HG02870 (cell line): ENCODE data around the gene RNF39.
"Not testable (repeated sequence)": the region's sequence is repeated elsewhere in the genome, so short reads cannot be mapped to it uniquely, and the experiment has no call there.

Experiments
- ATAC-seq: cut with Tn5 transposase; IDR thresholded peaks from one replicate; pipeline ENCODE4 v1.9.1; 2021; ENCODE audit warnings: mild to moderate bottlenecking, moderate library complexity; ENCODE audit not compliant: unreplicated experiment

The RNF39 gene

GRCh38 chr6:30062471-30063178 is 12.9 kb downstream of the RNF39 start:
- ATAC-seq, result no peak

- ATAC-seq, result peak; percentile 13
These were observed 13.6 kb downstream of the RNF39 start for GRCh38 chr6:30061858-30062458.

DNA sequence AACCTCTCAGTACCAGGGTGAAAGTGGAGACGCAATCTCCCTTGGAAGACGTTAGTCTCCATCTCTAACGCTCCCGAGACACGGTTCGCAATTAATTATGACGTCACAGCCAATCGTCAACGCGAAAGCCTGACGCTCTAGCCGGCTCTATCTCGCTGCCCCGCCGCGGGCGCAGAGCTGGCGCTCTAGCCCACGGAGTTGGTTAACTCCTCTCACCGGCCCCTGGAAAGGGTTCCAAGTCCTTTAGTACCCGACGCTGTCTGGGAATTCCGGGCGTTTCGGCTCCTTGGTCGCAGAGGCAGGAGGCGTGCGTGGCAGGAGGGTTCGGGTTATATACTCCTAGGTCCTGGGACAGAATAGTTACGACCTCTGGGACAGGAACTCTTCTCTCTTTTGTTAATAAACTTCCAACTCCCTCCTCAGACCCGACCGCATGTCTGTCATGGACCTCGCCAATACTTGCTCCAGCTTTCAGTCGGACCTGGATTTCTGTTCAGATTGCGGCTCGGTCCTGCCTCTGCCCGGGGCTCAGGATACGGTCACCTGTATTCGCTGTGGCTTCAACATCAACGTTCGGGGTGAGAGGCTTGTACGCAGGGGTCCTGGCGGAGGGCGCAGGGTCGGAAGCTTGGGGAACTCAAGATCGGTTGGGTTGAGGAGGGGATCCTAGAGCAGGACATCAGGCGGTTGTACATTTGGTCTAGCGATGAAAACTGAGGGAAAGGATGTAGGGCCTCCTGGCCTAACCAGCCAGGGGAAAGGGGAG is 14.3 kb downstream of the RNF39 start, which contains the start of gene POLR1H:
POLR1H (plus strand) TSS at position 174 of the 766 bp plus-strand sequence; CDS start at position 434, 260 bp downstream.
- ATAC-seq, result peak; percentile 86

DNA sequence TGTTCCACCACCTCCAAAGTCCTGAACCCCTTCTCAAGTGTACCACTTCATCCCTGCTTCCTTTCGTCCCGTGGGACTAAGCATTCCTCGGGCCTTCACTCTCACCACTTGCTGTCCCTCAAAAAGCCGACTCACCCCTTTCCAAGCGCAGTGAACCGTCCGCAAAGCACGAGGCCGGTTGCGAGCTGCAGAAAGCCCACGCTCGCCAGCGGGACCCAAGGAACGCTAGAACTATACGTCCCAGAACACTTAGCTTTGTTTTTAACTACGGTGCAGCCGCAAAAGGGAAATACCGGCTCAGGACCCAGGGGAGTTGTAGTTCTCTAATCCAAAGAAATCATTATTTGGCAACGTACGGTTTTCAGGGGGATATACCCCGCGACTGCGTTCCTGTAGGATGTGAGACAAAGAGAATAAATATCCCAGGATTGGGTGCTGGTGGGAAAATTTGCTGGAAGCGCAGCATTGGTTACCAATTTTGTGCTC is 14.9 kb downstream of the RNF39 start:
- ATAC-seq, result no peak

DNA sequence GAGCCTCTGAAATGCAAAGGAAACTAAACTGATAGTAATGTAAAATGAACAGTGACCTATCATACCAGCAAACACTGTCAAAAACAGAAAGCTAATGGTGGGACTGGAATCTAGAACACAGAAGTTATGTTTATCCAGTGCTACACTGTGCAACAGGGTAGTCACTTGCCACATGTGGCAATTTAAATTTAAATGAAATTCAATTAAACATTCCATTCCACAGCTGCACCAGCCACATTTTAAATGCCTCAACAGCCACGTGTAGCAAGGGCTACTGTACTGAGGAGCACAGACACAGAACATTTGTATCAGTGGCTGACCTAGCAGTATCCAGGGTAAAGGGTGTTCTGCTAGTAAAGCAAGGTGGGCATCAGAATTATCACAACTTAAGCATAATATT is 20.1 kb downstream of the RNF39 start:
- no peak for ATAC-seq

GRCh38 chr6:30053682-30054081 is 21.9 kb downstream of the RNF39 start:
- ATAC-seq, result no peak

DNA sequence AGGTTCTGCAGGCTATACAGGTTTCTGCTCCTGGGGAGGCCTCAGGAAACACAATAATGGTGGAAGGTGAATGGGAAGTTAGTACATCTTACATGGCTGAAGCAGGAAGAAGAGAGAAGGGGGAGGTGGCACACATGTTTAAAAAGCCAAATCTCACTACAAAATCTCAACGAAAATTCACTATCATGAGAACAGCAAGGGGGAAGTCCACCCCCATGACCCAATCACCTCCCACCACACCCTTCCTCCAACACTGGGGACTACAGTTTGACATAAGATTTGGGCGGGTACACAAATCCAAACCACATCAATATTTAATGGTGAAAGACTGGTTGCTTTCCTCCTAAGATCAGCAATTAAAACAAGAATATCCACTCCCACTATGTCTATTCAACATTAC is 28.3 kb downstream of the RNF39 start:
- no peak for ATAC-seq

- ATAC-seq, result no peak
These were observed 30.9 kb downstream of the RNF39 start for GRCh38 chr6:30044630-30045029.

DNA sequence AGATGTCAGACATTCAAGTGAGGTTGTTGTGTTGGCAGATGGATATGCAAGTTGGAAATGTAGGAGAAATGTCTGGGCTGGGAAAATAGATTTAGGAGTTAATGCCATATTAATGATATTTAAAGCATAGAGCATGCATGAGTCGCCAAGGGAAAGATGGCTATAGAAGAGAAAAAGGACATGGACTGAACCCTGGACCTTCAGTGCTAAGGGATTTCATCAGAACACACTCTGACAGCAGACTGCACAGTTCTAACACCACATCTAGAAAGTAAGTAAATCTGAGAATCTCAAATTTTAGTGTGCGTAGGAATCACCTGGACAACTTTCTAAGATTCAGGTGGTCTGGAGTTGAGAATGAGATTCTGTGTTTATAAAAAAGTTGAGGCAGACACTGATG is 31.8 kb downstream of the RNF39 start:
- ATAC-seq, result no peak

DNA sequence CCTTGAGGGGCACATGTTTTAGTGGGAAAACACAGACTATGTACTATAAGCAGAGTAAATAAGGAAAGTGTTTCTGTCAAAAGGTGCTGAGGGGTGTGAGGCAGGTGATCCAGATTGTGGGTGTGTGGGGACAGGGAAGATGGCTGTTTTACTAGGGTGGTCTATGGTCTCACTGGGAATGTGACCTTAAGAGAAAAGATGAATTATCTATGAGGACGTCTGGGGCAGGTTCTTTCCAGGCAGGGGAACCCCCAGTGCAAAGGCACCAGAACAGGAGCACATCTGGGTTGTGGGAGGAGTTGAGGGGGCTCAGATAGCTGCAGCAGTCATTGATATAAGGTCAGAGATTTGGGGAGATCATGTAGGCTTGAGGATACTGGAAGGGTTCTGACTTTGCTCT is 32.7 kb downstream of the RNF39 start:
- ATAC-seq, result no peak

DNA sequence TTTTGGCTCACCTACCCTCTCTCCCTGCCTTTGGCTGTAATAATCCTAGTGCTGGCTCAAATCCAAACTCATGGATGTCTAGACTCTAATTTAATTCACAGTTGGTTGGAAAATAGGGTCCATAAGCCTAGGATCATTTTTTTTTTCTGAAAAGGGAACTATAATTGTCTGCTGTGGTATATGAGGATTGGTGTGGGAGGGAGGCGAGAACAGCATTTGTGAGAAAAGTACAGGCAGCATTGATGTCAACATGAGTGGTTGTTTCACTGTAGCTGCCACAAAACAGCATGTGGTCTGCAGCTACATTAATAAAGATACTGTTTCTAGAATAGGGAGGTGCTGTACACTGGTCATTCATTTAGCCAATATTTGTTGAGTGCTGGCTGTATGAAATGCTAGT is 33.1 kb downstream of the RNF39 start:
- ATAC-seq, result no peak

DNA sequence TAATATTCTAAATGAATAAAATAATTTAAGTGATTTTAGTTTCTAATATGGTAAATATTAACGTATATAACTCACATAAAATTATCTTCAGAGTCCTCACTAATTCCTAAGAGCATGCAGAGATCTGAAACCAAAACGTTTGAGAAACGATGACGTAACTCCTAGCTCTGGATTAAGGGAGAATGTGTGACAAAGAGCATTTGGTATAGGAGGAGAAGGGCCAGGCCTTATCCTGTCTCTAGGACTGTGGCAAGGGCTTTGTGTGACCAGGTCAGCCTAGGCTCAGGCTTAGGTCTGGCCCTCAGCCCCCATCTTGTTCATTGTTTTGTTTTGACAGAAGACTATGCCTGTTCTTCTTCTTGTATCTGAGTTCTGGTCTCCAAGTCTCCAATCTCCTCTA is 33.7 kb downstream of the RNF39 start:
- no peak for ATAC-seq

DNA sequence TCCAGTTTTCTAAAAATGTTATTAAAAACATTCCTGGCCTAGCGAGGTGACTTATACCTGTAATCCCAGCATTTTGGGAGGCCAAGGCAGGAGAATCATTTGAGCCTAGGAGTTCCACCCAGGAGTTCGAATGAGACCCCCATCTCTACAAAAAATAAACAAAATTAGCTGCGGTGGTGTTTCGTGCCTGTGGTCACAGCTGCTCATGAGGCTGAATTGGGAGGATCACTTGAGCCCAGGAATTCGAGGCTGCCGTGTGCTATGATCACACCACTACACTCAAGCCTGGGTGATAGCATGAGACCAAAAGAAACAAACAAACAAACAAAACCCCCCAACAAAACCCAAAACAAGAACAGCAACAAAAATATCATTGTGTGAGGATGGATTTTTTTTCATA is 34.3 kb downstream of the RNF39 start:
- ATAC-seq, result no peak

GRCh38 chr6:30037182-30037788 is 38.3 kb downstream of the RNF39 start:
- ATAC-seq, result no peak

DNA sequence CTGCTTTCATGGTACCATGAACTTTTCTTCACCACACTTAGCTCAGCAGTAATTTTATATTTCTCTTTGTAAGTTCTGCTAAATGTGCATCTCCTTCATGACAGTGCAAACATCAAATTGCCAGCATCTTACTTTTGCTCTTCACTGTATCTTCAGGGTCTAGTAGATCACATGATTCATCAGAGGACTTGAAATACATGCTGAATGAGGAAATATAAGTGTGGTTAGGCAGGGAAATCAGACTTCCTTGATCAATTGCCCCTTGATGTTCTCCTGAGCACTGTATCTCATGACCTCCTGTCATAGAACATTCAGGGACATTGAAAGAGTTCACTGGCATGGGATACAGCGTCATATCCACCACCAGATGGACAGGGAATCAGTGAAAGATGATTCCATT is 39.8 kb downstream of the RNF39 start:
- ATAC-seq, result no peak

GRCh38 chr6:30033440-30033839 is 42.1 kb downstream of the RNF39 start:
- not testable (repeated sequence) for ATAC-seq

GRCh38 chr6:30031381-30031780 is 44.2 kb downstream of the RNF39 start:
- no peak for ATAC-seq

DNA sequence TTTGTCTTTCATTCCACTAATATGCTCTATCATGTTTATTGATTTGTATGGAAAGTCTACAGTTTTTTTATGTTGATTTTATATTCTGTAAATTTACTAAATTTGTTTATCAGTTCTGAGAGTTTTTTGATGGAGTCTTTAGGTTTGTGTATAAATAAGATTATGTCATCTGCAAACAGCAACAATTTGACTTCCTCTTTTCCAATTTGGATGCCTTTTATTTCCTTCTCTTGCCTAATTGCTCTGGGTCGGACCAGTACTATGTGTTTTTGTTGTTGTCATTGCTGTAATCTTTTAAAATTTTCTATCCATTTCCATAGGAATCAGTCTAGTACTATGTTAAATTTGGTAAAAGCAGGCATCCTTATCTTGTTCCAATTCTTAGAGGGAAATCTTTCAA is 46.0 kb downstream of the RNF39 start:
- no peak for ATAC-seq

GRCh38 chr6:30025186-30025585 is 50.4 kb downstream of the RNF39 start:
- no peak for ATAC-seq

- ATAC-seq, result not testable (repeated sequence)
These were observed 52.9 kb downstream of the RNF39 start for GRCh38 chr6:30022712-30023111.

DNA sequence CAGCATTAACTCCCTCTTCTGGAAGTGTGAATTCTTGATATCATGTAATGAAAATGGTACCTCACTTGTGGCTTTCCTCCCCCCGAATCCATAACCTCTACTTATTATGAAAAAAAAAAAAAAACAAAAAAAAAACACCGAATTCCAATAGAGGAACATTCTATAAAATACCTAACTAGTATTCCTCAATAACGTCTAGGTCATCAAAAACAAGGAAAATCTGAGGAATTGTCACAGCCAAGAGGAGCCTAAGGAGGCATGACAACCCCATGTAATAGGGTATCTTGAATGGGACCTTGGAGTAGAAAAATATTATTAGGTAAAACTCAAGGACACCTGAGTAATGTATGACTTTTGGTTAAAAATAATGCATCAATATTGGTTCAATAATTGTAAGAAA is 53.4 kb downstream of the RNF39 start:
- ATAC-seq, result no peak
